Neural crest cell (in vitro differentiated cells): Measurements from ENCODE around the gene ADCY9. TPM values are rescaled to one million over a fixed set of nuclear protein-coding genes. Genes with fewer than 3 reads are reported as not detected.

ENCODE experiments used
- DNase-seq: peaks from one replicate; pipeline ENCODE4 v3.0.0; 2021; ENCODE audit warnings: low read depth, mixed read lengths, low spot score
- H3K27ac Mint-ChIP-seq: one replicate; pipeline ENCODE4 v1.8.0; 2021; ENCODE audit warnings: mild to moderate bottlenecking, mixed read lengths; ENCODE audit not compliant: unreplicated experiment
- H3K27me3 Mint-ChIP-seq: 2 replicates; pipeline ENCODE4 v1.8.0; 2021; ENCODE audit warnings: low read depth, mild to moderate bottlenecking, mixed read lengths
- H3K36me3 Mint-ChIP-seq: 2 replicates; pipeline ENCODE4 v1.8.0; 2021; ENCODE audit warnings: low read depth, mild to moderate bottlenecking, mixed read lengths
- H3K4me1 Mint-ChIP-seq: 2 replicates; pipeline ENCODE4 v1.8.0; 2021; ENCODE audit warnings: mixed read lengths
- H3K4me3 Mint-ChIP-seq: one replicate; pipeline ENCODE4 v1.8.0; 2021; ENCODE audit warnings: mild to moderate bottlenecking, mixed read lengths
- H3K9me3 Mint-ChIP-seq: 2 replicates; pipeline ENCODE4 v1.8.0; 2021; ENCODE audit warnings: mixed read lengths
- CTCF ChIP-seq: fragments of 200-600 bp; sonication (generic); conservative IDR thresholded peaks from 2 replicates; pipeline ENCODE4 v1.5.0; 2021; ENCODE audit warnings: antibody characterized with exemption, mild to moderate bottlenecking
- total RNA-seq: library from RNA; stranded (reverse); gene quantifications from 2 replicates; pipeline ENCODE4 v1.2.1, GENCODE V29; 2021

Gene ADCY9
- total RNA-seq, 1 donor from 2014 or later = 11.6 TPM

DNA sequence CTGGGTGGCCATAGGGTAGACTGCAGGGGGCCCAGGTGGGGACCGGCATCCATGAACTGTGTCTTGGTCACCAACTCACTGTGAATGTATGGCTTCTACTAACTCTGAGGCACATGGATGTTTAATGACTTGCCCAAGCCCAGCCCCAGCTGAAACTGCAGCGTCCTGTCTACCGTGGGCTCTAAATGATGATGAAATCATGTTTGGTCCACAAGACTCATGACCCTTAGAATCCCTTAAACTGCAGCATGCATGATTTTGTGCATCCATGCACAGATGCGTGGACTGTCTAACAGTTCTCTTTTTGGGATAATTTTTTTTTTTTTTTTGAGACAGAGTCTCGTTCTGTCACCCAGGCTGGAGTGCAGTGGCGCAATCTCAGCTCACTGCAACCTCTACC is 203.3 kb downstream of the ADCY9 start:
- H3K9me3 Mint-ChIP-seq = no peaks in the 10 kb centered on the region
- H3K36me3 Mint-ChIP-seq = no peaks in the 10 kb centered on the region
- no peak for DNase-seq
- H3K27ac Mint-ChIP-seq = no peak overlapping the region
- no peak overlapping the region for H3K4me3 Mint-ChIP-seq
- H3K27me3 Mint-ChIP-seq = no peaks in the 10 kb centered on the region
- no peaks in the 10 kb centered on the region for H3K4me1 Mint-ChIP-seq
- no peak for TF ChIP-seq CTCF

Other genes with a start within 250 kb of the ADCY9 start
- gene CREBBP, start 235.7 kb downstream of the ADCY9 start, total RNA-seq = 84.7 and 97.6 TPM in 2 replicates
- 0.32 and 0.40 TPM in 2 replicates for gene SRL, start 125.6 kb upstream of the ADCY9 start, total RNA-seq
- 36.9 and 37.9 TPM in 2 replicates for gene TFAP4, start 156.6 kb upstream of the ADCY9 start, total RNA-seq
- 17.2 and 17.4 TPM in 2 replicates for gene GLIS2, start 199.6 kb upstream of the ADCY9 start, total RNA-seq
- gene PAM16, start 234.9 kb upstream of the ADCY9 start, total RNA-seq = 36.2 and 43.3 TPM in 2 replicates